ENCODE data around the gene TSNAX. TPM values are rescaled to one million over a fixed set of nuclear protein-coding genes. Genes with fewer than 3 reads are reported as not detected.

Gene TSNAX
- total RNA-seq, 1 donor from 2014 or later: 38.7 TPM

GRCh38 chr1:231612393-231613089 lies 84.1 kb downstream of the TSNAX start:
- DNase-seq: peak; percentile 51
- Mint-ChIP-seq H3K27ac (peak overlapping the region; percentile 78), H3K36me3 (ENCODE audit: low read depth) (no peaks in the 10 kb centered on the region), H3K9me3 (peaks cover 12% of the 10 kb centered on the region), H3K4me3 (peak overlapping the region; percentile 68), H3K27me3 (peaks cover 3% of the 10 kb centered on the region), H3K4me1 (peaks cover 65% of the 10 kb centered on the region)
- intact Hi-C loops (cut with micrococcal nuclease): loop anchor here (1.0 to 5.0 kb wide), 8 partner anchors 8 to 970 kb away; partner anchors contain the start of genes ARV1, COG2, DISC1 and EGLN1
- ChIA-PET CTCF (no interaction called here), POLR2A (interaction anchor here (1.8 to 2.1 kb wide), 2 partner anchors 13 to 274 kb away, joined by 6 read pairs; partner anchors contain the start of genes DISC1, EXOC8 and SPRTN)
- peak; percentile 93 for ATAC-seq (ENCODE audit: low read depth)
- TF ChIP-seq, protein P1, sequence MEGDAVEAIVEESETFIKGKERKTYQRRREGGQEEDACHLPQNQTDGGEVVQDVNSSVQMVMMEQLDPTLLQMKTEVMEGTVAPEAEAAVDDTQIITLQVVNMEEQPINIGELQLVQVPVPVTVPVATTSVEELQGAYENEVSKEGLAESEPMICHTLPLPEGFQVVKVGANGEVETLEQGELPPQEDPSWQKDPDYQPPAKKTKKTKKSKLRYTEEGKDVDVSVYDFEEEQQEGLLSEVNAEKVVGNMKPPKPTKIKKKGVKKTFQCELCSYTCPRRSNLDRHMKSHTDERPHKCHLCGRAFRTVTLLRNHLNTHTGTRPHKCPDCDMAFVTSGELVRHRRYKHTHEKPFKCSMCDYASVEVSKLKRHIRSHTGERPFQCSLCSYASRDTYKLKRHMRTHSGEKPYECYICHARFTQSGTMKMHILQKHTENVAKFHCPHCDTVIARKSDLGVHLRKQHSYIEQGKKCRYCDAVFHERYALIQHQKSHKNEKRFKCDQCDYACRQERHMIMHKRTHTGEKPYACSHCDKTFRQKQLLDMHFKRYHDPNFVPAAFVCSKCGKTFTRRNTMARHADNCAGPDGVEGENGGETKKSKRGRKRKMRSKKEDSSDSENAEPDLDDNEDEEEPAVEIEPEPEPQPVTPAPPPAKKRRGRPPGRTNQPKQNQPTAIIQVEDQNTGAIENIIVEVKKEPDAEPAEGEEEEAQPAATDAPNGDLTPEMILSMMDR (IDR thresholded peaks at IDR 0.05): no peak

DNA sequence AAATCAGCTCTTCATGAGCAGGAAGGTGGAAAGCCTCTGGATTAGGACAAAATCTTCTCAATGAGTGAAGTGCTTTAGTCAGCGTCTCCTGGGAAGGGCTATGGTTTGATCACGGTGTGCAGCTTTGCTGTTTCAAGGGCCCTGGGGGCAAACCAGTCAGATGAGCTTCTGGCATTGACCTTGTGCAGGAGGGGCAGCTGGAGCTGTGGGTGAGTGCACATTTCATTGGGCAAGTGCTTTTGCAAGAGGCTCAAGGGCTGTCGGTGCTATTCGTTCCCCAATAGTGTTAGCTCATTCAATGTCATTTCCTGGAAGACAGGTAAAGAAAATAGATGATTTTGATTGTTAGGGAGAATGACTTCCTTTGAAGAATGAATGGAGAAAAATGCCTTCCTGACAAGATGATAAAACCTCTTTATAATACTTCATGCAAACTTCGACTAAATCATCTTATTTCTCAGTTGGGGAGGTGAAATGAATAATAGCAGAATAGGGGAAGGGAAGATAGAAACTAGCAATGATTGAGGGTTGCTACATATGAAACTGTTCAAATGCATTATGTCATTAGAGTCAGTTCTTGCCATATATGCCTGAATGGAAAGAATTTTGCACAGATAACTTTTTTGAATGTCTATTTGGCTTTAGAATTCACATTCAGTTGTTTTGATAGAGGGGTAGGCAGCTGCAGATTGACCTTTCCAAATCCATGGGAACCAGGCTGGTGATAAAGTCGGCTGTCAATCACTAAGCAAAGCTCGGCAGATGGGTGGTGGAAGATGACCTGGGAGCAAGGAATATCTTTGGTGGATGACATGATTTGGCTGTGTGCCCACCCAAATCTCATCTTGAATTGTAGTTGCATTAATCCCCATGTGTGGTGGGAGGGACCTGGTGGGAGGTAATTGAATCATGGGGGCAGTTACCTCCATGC lies 85.2 kb downstream of the TSNAX start:
- ATAC-seq (ENCODE audit: low read depth) (peak; percentile 19), DNase-seq (no peak)
- H3K9me3 Mint-ChIP-seq: peaks cover 12% of the 10 kb centered on the region
- intact Hi-C loops (cut with micrococcal nuclease): loop anchor here (5.0 kb wide), 4 partner anchors 79 to 971 kb away; partner anchors contain the start of genes ARV1, COG2, GNPAT and TTC13
- peaks cover 6% of the 10 kb centered on the region for H3K27me3 Mint-ChIP-seq
- POLR2A ChIA-PET: interaction anchor here (1.8 to 2.1 kb wide), 2 partner anchors 12 to 276 kb away, joined by 6 read pairs; partner anchors contain the start of genes DISC1, EXOC8 and SPRTN
- CTCF ChIA-PET: no interaction called here
- H3K4me1 Mint-ChIP-seq: peaks cover 63% of the 10 kb centered on the region
- H3K4me3 Mint-ChIP-seq: peak overlapping the region; percentile 68
- H3K36me3 Mint-ChIP-seq (ENCODE audit: low read depth): no peaks in the 10 kb centered on the region
- H3K27ac Mint-ChIP-seq: peak overlapping the region; percentile 78
- TF ChIP-seq, protein P1 (IDR thresholded peaks at IDR 0.05): no peak

Other genes starting within 250 kb of the TSNAX start
- 21.7 and 24.9 TPM in 2 replicates for gene EXOC8, start 190.8 kb upstream of the TSNAX start, total RNA-seq
- gene SPRTN, start 190.4 kb upstream of the TSNAX start, total RNA-seq: 14.2 and 18.9 TPM in 2 replicates
- 10.7 and 15.6 TPM in 2 replicates for gene EGLN1, start 106.4 kb upstream of the TSNAX start, total RNA-seq
- 2.4 TPM in 2 replicates for gene DISC1, start 98.1 kb downstream of the TSNAX start, total RNA-seq

Measured in activated B cell treated with CpG ODN at 0.5 μM for 24 hours (primary cell).